Peyer's patch (tissue), 4 donors: ENCODE data around the gene MYCBPAP. TPM values are rescaled to one million over a fixed set of nuclear protein-coding genes. Genes with fewer than 3 reads are reported as not detected.

ENCODE experiments used
- DNase-seq, 3 donors: peaks; one replicate each; pipeline ENCODE4 v3.0.0-alpha.2; 2017 to 2019
- H3K27ac ChIP-seq, 4 donors: fragments of 200-600 bp; sonication (generic); one replicate each; pipeline ENCODE4 v1.5.1; 2016 to 2019
- H3K27me3 ChIP-seq, 2 donors: fragments of 200-600 bp; sonication (generic); one replicate each; pipeline ENCODE4 v1.5.1; 2019
- H3K36me3 ChIP-seq, 3 donors: fragments of 200-600 bp; sonication (generic); one replicate each; pipeline ENCODE4 v1.5.1; 2016 to 2019
- H3K4me1 ChIP-seq, 4 donors: fragments of 200-600 bp; sonication (generic); one replicate each; pipeline ENCODE4 v1.5.1; 2016 to 2019
- H3K4me3 ChIP-seq, 4 donors: fragments of 200-600 bp; sonication (generic); 1 replicate in 3 of 4; 2 replicates in 1 of 4; pipeline ENCODE4 v1.5.1; 2016 to 2019; ENCODE audit warnings: mild to moderate bottlenecking in 1 of 4
- H3K9me3 ChIP-seq, 4 donors: fragments of 200-600 bp; sonication (generic); one replicate each; pipeline ENCODE4 v1.5.1; 2016 to 2019; ENCODE audit warnings: mild to moderate bottlenecking in 1 of 4
- CTCF ChIP-seq, 6 experiments: fragments of 450-650 bp in 4 of 6; fragments of 200-600 bp in 2 of 6; sonication (generic) in 1 of 6; IDR thresholded peaks; one replicate each; pipeline ENCODE4 v1.5.1; 2017 to 2019; ENCODE audit warnings: antibody characterized with exemption in 6 of 6, mild to moderate bottlenecking in 3 of 6, moderate library complexity in 1 of 6
- POLR2A ChIP-seq, 2 donors: fragments of 450-650 bp; IDR thresholded peaks; one replicate each; pipeline ENCODE4 v1.5.1; 2017; ENCODE audit warnings: antibody characterized with exemption in 2 of 2, mild to moderate bottlenecking in 2 of 2, moderate library complexity in 2 of 2
- total RNA-seq, 4 donors: library from RNA; depleted of rRNA; stranded (reverse); fragments of >200 nt; gene quantifications; one replicate each; pipeline ENCODE4 v1.1.0, GENCODE V29; 2016

MYCBPAP gene
- total RNA-seq, 4 donors from 2014 or later: 0.53 to 1.1 TPM; not detected in 2

- no peak for DNase-seq
- TF ChIP-seq POLR2A (IDR thresholded peaks at IDR 0.05) (no peak), CTCF (IDR thresholded peaks at IDR 0.05) (peak in 1 of 6 experiments; percentile 9)
- Histone ChIP-seq H3K9me3 (no peaks in the 10 kb centered on the region), H3K27ac (no peak overlapping the region), H3K36me3 (no peaks in the 10 kb centered on the region), H3K4me3 (no peak overlapping the region), H3K27me3 (no peaks in the 10 kb centered on the region), H3K4me1 (no peaks in the 10 kb centered on the region)
These were observed 67.5 kb downstream of the MYCBPAP start for GRCh38 chr17:50575581-50576210.

- TF ChIP-seq POLR2A (IDR thresholded peaks at IDR 0.05) (no peak), CTCF (IDR thresholded peaks at IDR 0.05) (no peak)
- H3K4me1 ChIP-seq: no peaks in the 10 kb centered on the region
- no peak overlapping the region for H3K4me3 ChIP-seq
- no peaks in the 10 kb centered on the region for H3K36me3 ChIP-seq
- H3K9me3 ChIP-seq: no peaks in the 10 kb centered on the region
- no peak for DNase-seq
- H3K27me3 ChIP-seq: no peaks in the 10 kb centered on the region
- no peak overlapping the region for H3K27ac ChIP-seq
These were observed 68.6 kb downstream of the MYCBPAP start for GRCh38 chr17:50576864-50577263.

- no peak for TF ChIP-seq CTCF (IDR thresholded peaks at IDR 0.05)
- TF ChIP-seq POLR2A (IDR thresholded peaks at IDR 0.05): no peak
- no peak overlapping the region for H3K27ac ChIP-seq
- H3K27me3 ChIP-seq: no peaks in the 10 kb centered on the region
- H3K9me3 ChIP-seq: no peaks in the 10 kb centered on the region
- no peaks in the 10 kb centered on the region for H3K36me3 ChIP-seq
- no peak for DNase-seq
- H3K4me1 ChIP-seq: no peaks in the 10 kb centered on the region
- H3K4me3 ChIP-seq: no peak overlapping the region
These were observed 69.3 kb downstream of the MYCBPAP start for GRCh38 chr17:50577451-50577954.

GRCh38 chr17:50578173-50578572 lies 69.9 kb downstream of the MYCBPAP start:
- Histone ChIP-seq H3K27ac (no peak overlapping the region), H3K9me3 (no peaks in the 10 kb centered on the region), H3K36me3 (no peaks in the 10 kb centered on the region), H3K27me3 (no peaks in the 10 kb centered on the region), H3K4me1 (no peaks in the 10 kb centered on the region), H3K4me3 (no peak overlapping the region)
- no peak for TF ChIP-seq CTCF (IDR thresholded peaks at IDR 0.05)
- no peak for TF ChIP-seq POLR2A (IDR thresholded peaks at IDR 0.05)
- no peak for DNase-seq

- DNase-seq: no peak
- Histone ChIP-seq H3K4me3 (no peak overlapping the region), H3K27me3 (no peaks in the 10 kb centered on the region), H3K4me1 (no peaks in the 10 kb centered on the region), H3K9me3 (no peaks in the 10 kb centered on the region), H3K27ac (no peak overlapping the region), H3K36me3 (no peaks in the 10 kb centered on the region)
- TF ChIP-seq POLR2A (IDR thresholded peaks at IDR 0.05): no peak
- no peak for TF ChIP-seq CTCF (IDR thresholded peaks at IDR 0.05)
These were observed 71.2 kb downstream of the MYCBPAP start for GRCh38 chr17:50579399-50579798.
